Subcutaneous adipose tissue (tissue), 4 donors: ENCODE measurements around the gene DRC1. TPM values are rescaled to one million over a fixed set of nuclear protein-coding genes. Genes with fewer than 3 reads are reported as not detected.

Source experiments
- CTCF ChIP-seq: fragments of 450-650 bp; IDR thresholded peaks from one replicate; pipeline ENCODE4 v1.5.1; 2016; ENCODE audit warnings: low read depth, mild to moderate bottlenecking, control low read depth, antibody characterized with exemption, moderate library complexity
- total RNA-seq, 4 donors: library from RNA; depleted of rRNA; stranded (reverse); fragments of >200 nt; gene quantifications; one replicate each; pipeline ENCODE4 v1.1.0, GENCODE V29; 2016

The DRC1 gene
- total RNA-seq, 4 donors from 2014 or later, result not detected

DNA sequence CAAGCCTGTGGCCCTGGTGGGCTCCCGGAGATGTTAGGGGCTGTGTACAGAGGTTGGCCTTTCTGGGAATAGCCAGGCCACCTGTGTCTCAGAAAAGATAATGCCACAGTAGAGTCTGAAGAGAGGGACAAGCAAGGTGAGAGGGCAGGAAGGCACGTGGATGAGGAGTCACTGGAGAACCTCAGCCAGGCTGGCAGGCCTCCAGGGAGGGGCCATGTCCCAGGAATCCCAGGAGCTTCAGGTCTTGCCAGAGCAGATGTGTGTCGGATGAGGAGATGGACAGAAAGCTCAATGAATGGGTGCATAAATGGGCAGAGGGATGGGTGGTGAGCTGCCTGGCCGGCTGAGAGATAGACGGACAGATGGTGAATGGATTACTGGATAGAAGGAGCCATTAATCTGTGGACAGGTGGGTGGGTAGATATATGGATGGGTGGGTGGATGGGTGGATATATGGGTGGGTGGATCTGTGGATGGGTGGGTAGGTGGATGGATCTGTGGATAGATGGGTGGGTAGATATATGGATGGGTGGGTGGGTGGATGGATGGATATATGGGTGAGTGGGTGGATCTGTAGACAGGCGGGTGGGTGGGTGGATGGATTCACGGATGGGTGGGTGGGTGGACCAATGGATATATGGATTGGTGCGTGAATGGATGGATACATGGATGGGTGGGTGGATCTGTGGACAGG lies 84.2 kb downstream of the DRC1 start:
- no peak for TF ChIP-seq CTCF

GRCh38 chr2:26486789-26487188 lies 85.1 kb downstream of the DRC1 start:
- no peak for TF ChIP-seq CTCF

- no peak for TF ChIP-seq CTCF
These were observed 85.5 kb downstream of the DRC1 start for GRCh38 chr2:26487192-26487591.

DNA sequence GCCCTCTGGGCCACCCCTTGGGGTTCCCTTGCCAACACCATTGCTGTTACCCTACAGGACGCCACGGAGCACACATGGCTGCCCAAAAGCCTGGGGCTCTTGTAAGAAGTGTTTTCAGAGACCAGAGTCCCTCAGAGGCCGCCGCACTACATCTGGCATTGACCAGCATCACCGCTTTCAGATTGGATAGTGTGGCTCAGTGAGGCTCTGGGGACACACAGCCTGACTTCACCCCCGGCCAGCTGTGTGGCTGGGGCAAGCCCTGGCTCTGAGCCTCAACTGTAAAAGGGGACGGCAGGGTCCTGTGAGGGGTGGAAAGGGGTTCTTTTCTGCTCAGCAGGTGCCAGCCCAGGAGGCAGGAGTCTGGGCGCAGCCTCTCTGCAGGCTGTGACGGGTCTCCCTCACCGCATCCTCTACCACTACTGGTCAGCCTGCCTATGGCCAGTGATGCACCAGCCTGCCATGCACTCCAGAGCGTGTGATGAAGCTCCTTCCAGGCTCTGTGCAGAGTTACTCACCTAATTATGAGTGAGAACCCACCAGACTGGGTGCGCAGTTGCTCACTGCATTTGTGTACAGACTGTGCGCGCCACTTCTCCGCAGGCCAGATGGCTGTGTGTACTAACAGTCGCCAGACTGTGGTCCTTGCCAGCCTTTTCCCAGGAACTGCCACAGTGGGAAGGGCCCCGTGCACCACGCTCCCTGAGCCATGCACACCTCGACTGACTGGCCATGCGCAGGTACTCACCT lies 86.9 kb downstream of the DRC1 start:
- no peak for TF ChIP-seq CTCF

DNA sequence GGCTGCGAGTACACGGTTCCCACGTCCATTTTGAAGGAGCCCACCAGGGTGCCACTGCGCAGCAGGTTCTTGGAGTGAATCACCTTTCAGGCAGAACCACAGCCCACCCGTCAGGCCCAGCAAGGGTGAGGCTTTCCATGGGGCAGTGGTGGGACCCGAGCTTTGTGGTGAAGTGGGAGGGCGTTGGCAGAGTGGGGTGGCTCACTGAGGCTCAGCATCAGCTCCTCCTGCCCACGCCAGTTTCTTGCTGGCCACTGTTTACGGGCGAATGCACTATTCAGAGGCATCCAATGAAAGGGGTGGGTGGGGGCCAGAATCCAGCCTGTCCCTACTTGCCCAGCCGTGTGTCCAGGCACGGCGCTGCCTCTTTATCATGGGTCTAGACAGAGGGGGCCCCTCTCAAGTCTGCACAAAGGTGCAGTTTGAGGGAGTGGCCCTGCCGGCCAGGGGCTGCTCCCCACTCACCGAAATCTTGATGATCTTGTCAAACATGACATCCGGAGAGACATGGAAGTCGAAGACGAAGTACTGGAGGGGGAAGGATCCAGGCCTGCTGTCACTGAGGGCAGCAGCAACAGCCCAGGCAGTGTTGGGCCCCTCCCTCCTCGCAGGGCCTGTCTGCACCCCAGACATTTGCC lies 87.6 kb downstream of the DRC1 start:
- TF ChIP-seq CTCF, result no peak

GRCh38 chr2:26491563-26492167 lies 89.9 kb downstream of the DRC1 start:
- no peak for TF ChIP-seq CTCF
